Right lobe of liver (tissue), 6 donors: ENCODE results near the gene RAB3GAP1. TPM values are rescaled to one million over a fixed set of nuclear protein-coding genes. Genes with fewer than 3 reads are reported as not detected.

ENCODE experiments used
- ATAC-seq, 4 donors: fragments of 200-7000 bp; cut with Tn5 transposase; one replicate each; pipeline ENCODE4 v1.9.1; 2020; ENCODE audit warnings: mild to moderate bottlenecking in 4 of 4, moderate library complexity in 4 of 4
- DNase-seq, 3 donors: peaks; one replicate each; pipeline ENCODE4 v3.0.0-alpha.2; 2020
- H3K27ac ChIP-seq, 3 donors: fragments of 200-600 bp; one replicate each; pipeline ENCODE4 v1.8.0; 2022
- H3K27me3 ChIP-seq, 2 donors: fragments of 200-600 bp; one replicate each; pipeline ENCODE4 v1.8.0; 2022
- H3K36me3 ChIP-seq, 4 donors: fragments of 200-600 bp; sonication (generic) in 1 of 4; one replicate each; pipeline versions ENCODE4 v1.5.1 to v1.8.0; 2017 to 2022; ENCODE audit warnings: control low read depth in 1 of 4
- H3K4me1 ChIP-seq, 4 donors: fragments of 200-600 bp; sonication (generic) in 1 of 4; one replicate each; pipeline versions ENCODE4 v1.5.1 to v1.8.0; 2017 to 2022; ENCODE audit warnings: control low read depth in 1 of 4
- H3K4me3 ChIP-seq, 3 donors: fragments of 200-600 bp; one replicate each; pipeline ENCODE4 v1.8.0; 2022
- H3K9me3 ChIP-seq, 4 donors: fragments of 200-600 bp; sonication (generic) in 1 of 4; one replicate each; pipeline versions ENCODE4 v1.5.1 to v1.8.0; 2017 to 2022; ENCODE audit warnings: control low read depth in 1 of 4
- CTCF ChIP-seq, 4 donors: fragments of 200-600 bp in 3 of 4; fragments of 450-650 bp in 1 of 4; IDR thresholded peaks; one replicate each; pipeline versions ENCODE4 v1.5.1 to v1.8.0; 2016 to 2022; ENCODE audit warnings: antibody characterized with exemption in 4 of 4, mild to moderate bottlenecking in 2 of 4
- POLR2A ChIP-seq: fragments of 450-650 bp; IDR thresholded peaks from one replicate; pipeline ENCODE4 v1.6.1; 2017; ENCODE audit warnings: antibody characterized with exemption, mild to moderate bottlenecking
- WGBS: methylation state at CpG from one replicate; pipeline ENCODE4 v1.1.6; 2018; ENCODE audit warnings: low coverage, low lambda C conversion rate; ENCODE audit not compliant: insufficient coverage; ENCODE audit errors: missing lambda C conversion rate; 5-methylcytosine and 5-hydroxymethylcytosine counted together
- intact Hi-C, 2 donors: fragments of 100-400 bp; cut with DNase I; formaldehyde crosslinking; loops; one replicate each; pipeline versions ENCODE4 v1.11.2 to v1.14.1; 2022
- total RNA-seq, 6 experiments: library from RNA; depleted of rRNA in 2 of 6; stranded (reverse); fragments of >200 nt in 2 of 6; fragmentation: NEBNext Ultra II Directional in 3 of 6; extraction: Animal tissue kit (Norgen Biotek cat#: 25700) in 3 of 6; gene quantifications; one replicate each; pipeline versions ENCODE4 v1.1.0 to v1.2.4, GENCODE V29; 2016 to 2023
- donor health status: DM: no; HTN: yes; CAD: no.
- donor health status: DM: no; HTN: no; CAD: no.
- donor health status: DM: no; HTN: no; CAD: no.
- donor health status: DM: no; HTN: yes; CAD: no.
- donor health status: DM: no; HTN: yes; CAD: no.

RAB3GAP1 gene
- total RNA-seq, 6 experiments from 2014 or later = 13.9 to 17.8 (median 15.9) TPM

- TF ChIP-seq POLR2A (no peak), CTCF (IDR thresholded peaks at IDR 0.05) (no peak)
- Histone ChIP-seq H3K27ac (no peak overlapping the region), H3K27me3 (no peaks in the 10 kb centered on the region), H3K4me1 (no peaks in the 10 kb centered on the region), H3K9me3 (no peaks in the 10 kb centered on the region), H3K4me3 (no peak overlapping the region), H3K36me3 (peaks cover 0 to 67% (median 15%) of the 10 kb centered on the region in 4 donors)
- 100% methylated on average over 1 of the region's 1 CpG for WGBS
- intact Hi-C loops = no loop called here
- no peak for DNase-seq
- ATAC-seq = no peak
These were observed 115.2 kb downstream of the RAB3GAP1 start for GRCh38 chr2:135167273-135167672.

GRCh38 chr2:135168204-135168856, 116.2 kb downstream of the RAB3GAP1 start:
- ATAC-seq = no peak
- 91% methylated on average over 7 of the region's 11 CpGs for WGBS
- H3K27ac ChIP-seq = no peak overlapping the region
- no peaks in the 10 kb centered on the region for H3K4me1 ChIP-seq
- no peak for DNase-seq
- no peaks in the 10 kb centered on the region for H3K27me3 ChIP-seq
- intact Hi-C loops = no loop called here
- TF ChIP-seq CTCF (IDR thresholded peaks at IDR 0.05) (no peak), POLR2A (no peak)
- H3K9me3 ChIP-seq = no peaks in the 10 kb centered on the region
- H3K36me3 ChIP-seq = peaks cover 0 to 57% (median 15%) of the 10 kb centered on the region in 4 donors
- H3K4me3 ChIP-seq = no peak overlapping the region

- Histone ChIP-seq H3K9me3 (no peaks in the 10 kb centered on the region), H3K27ac (no peak overlapping the region), H3K4me3 (no peak overlapping the region), H3K4me1 (no peaks in the 10 kb centered on the region), H3K27me3 (no peaks in the 10 kb centered on the region), H3K36me3 (peaks cover 0 to 43% (median 10%) of the 10 kb centered on the region in 4 donors)
- ATAC-seq (no peak), DNase-seq (no peak)
- 91% methylated on average over 11 of the region's 11 CpGs for WGBS
- intact Hi-C loops = no loop called here
- TF ChIP-seq CTCF (IDR thresholded peaks at IDR 0.05) (no peak), POLR2A (no peak)
These were observed 118.0 kb downstream of the RAB3GAP1 start for GRCh38 chr2:135169900-135170753.

GRCh38 chr2:135174049-135174809, 122.1 kb downstream of the RAB3GAP1 start:
- DNase-seq = no peak
- H3K36me3 ChIP-seq = peaks cover 0 to 15% (median 5%) of the 10 kb centered on the region in 4 donors
- H3K27ac ChIP-seq = no peak overlapping the region
- H3K9me3 ChIP-seq = no peaks in the 10 kb centered on the region
- peak in 2 of 4 donors; percentile 10 to 21 for ATAC-seq
- no peaks in the 10 kb centered on the region for H3K4me1 ChIP-seq
- no peaks in the 10 kb centered on the region for H3K27me3 ChIP-seq
- H3K4me3 ChIP-seq = no peak overlapping the region
- WGBS = 50% methylated on average over 4 of the region's 9 CpGs
- intact Hi-C loops = no loop called here
- TF ChIP-seq CTCF (IDR thresholded peaks at IDR 0.05) = no peak
- TF ChIP-seq POLR2A = no peak
